MM.1S (cell line): ENCODE results near the gene USP49.
A peak's percentile ranks its signal among the peaks of the same experiment; 100 is the strongest.

Source experiments
- DNase-seq: peaks from one replicate; pipeline ENCODE4 v3.0.0-alpha.2; 2015
- H2AFZ ChIP-seq: fragments of 300-600 bp; sonication (generic); 2 replicates; pipeline ENCODE4 v1.6.0; 2016; ENCODE audit warnings: antibody characterized with exemption, low read length
- H3F3A ChIP-seq: fragments of 300-600 bp; sonication (generic); 2 replicates; pipeline ENCODE4 v1.6.1; 2016; ENCODE audit warnings: mild to moderate bottlenecking, antibody characterized with exemption, low read length, moderate library complexity, mixed read lengths; ENCODE audit not compliant: insufficient read depth
- H3K27ac ChIP-seq: fragments of 300-600 bp; sonication (generic); 2 replicates; pipeline ENCODE4 v1.5.1; 2016; ENCODE audit warnings: mild to moderate bottlenecking, low read length
- H3K27me3 ChIP-seq: fragments of 300-600 bp; sonication (generic); replicated peaks from 2 replicates; pipeline ENCODE4 v1.6.0; 2016; ENCODE audit warnings: low read length; ENCODE audit not compliant: insufficient read depth
- H3K36me3 ChIP-seq: fragments of 300-600 bp; sonication (generic); replicated peaks from 2 replicates; pipeline ENCODE4 v1.6.1; 2016; ENCODE audit warnings: mild to moderate bottlenecking, low read length, mixed read lengths; ENCODE audit not compliant: insufficient read depth
- H3K4me1 ChIP-seq: fragments of 300-600 bp; sonication (generic); 2 replicates; pipeline ENCODE4 v1.6.1; 2016; ENCODE audit warnings: low read length, mixed read lengths
- H3K4me2 ChIP-seq: fragments of 300-600 bp; sonication (generic); 2 replicates; pipeline ENCODE4 v1.6.0; 2016; ENCODE audit warnings: low read depth, low read length
- H3K4me3 ChIP-seq: fragments of 300-600 bp; sonication (generic); 2 replicates; pipeline ENCODE4 v1.5.1; 2016; ENCODE audit warnings: low read length, mixed read lengths
- H3K79me2 ChIP-seq: fragments of 300-600 bp; sonication (generic); 2 replicates; pipeline ENCODE4 v1.6.1; 2016; ENCODE audit warnings: mixed run types, low read length, mixed read lengths
- H3K9ac ChIP-seq: fragments of 300-600 bp; sonication (generic); 2 replicates; pipeline ENCODE4 v1.6.1; 2016; ENCODE audit warnings: low read length, mixed read lengths
- H3K9me2 ChIP-seq: fragments of 300-600 bp; sonication (generic); replicated peaks from 2 replicates; pipeline ENCODE4 v1.6.1; 2016; ENCODE audit warnings: mild to moderate bottlenecking, low read length, mixed read lengths; ENCODE audit not compliant: insufficient read depth
- H3K9me3 ChIP-seq: fragments of 300-600 bp; sonication (generic); replicated peaks from 2 replicates; pipeline ENCODE4 v1.6.1; 2016; ENCODE audit warnings: mild to moderate bottlenecking, low read length, mixed read lengths; ENCODE audit not compliant: insufficient read depth
- H4K20me1 ChIP-seq: fragments of 300-600 bp; sonication (generic); 2 replicates; pipeline ENCODE4 v1.6.1; 2016; ENCODE audit warnings: mild to moderate bottlenecking, low read length, moderate library complexity, mixed read lengths; ENCODE audit not compliant: insufficient read depth
- EZH2 ChIP-seq: fragments of 300-600 bp; sonication (generic); optimal IDR thresholded peaks from 2 replicates; pipeline ENCODE3; 2017; ENCODE audit warnings: low read depth, mild to moderate bottlenecking, antibody characterized with exemption, low read length, mixed read lengths
- EZH2phosphoT487 ChIP-seq: fragments of 300-600 bp; sonication (generic); IDR thresholded peaks from 2 replicates; pipeline ENCODE4 v1.6.1; 2018; ENCODE audit warnings: antibody characterized with exemption, low read length
- TF ChIP-seq, protein P1 (sequence below): fragments of 300-600 bp; sonication (generic); IDR thresholded peaks from 2 replicates; pipeline ENCODE4 v1.5.1; 2016; ENCODE audit warnings: antibody characterized with exemption, low read length, mixed read lengths

USP49 gene

DNA sequence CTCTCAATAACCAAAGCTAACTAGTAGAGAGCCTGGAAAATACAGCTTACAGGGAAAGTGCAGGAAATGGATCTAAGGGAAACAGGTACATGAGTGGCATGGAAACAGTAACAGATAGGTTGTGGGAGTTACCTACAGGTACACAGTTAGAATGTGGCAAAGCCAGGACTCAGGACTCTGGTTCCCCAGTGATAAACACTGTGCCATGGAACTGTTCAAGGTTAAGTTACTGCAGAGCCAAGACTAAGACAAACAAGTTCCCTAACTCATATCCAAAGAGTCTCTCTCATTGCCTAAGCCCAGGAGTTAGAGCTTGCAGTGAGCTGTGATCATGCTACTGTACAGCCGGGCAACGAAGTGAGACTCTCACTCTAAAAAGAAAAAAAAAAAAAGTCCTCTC lies 19.2 kb upstream of the USP49 start:
- no peak overlapping the region for H3K4me3 ChIP-seq
- H3F3A ChIP-seq = no peaks in the 10 kb centered on the region
- no peaks in the 10 kb centered on the region for H3K9me3 ChIP-seq
- no peaks in the 10 kb centered on the region for H3K27me3 ChIP-seq
- no peak for DNase-seq
- no peaks in the 10 kb centered on the region for H4K20me1 ChIP-seq
- TF ChIP-seq EZH2 (no peak), EZH2phosphoT487 (no peak)
- TF ChIP-seq, protein P1, sequence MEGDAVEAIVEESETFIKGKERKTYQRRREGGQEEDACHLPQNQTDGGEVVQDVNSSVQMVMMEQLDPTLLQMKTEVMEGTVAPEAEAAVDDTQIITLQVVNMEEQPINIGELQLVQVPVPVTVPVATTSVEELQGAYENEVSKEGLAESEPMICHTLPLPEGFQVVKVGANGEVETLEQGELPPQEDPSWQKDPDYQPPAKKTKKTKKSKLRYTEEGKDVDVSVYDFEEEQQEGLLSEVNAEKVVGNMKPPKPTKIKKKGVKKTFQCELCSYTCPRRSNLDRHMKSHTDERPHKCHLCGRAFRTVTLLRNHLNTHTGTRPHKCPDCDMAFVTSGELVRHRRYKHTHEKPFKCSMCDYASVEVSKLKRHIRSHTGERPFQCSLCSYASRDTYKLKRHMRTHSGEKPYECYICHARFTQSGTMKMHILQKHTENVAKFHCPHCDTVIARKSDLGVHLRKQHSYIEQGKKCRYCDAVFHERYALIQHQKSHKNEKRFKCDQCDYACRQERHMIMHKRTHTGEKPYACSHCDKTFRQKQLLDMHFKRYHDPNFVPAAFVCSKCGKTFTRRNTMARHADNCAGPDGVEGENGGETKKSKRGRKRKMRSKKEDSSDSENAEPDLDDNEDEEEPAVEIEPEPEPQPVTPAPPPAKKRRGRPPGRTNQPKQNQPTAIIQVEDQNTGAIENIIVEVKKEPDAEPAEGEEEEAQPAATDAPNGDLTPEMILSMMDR = no peak
- no peaks in the 10 kb centered on the region for H3K36me3 ChIP-seq
- no peaks in the 10 kb centered on the region for H3K9me2 ChIP-seq
- no peak overlapping the region for H3K4me2 ChIP-seq
- no peak overlapping the region for H3K27ac ChIP-seq
- H2AFZ ChIP-seq = no peak overlapping the region
- no peak overlapping the region for H3K9ac ChIP-seq
- H3K79me2 ChIP-seq = peaks cover 30% of the 10 kb centered on the region
- H3K4me1 ChIP-seq = peaks cover under 1% of the 10 kb centered on the region; the same call in 1 of the 2 replicates

DNA sequence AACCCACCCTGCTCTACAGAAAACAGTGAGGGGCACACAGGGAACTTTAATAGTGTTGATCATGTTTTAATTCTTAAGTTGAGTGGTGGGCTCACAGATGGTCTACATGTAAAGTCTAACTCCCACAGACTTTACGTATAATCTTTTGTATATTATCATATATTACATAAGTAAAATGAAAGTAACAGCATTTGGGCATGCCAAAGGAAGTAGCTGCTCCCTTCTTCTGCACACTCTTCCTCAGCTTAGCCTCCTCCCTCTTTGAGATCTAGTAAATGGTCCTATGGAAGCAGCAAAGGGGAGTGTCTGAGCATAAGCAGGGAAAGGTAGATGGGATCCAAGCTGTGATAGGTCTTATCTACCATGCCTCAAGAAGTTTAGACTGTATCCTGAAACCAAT lies 14.6 kb upstream of the USP49 start:
- Histone ChIP-seq H3K4me1 (peaks cover 10% of the 10 kb centered on the region), H3K9me2 (no peaks in the 10 kb centered on the region), H3K4me2 (no peak overlapping the region), H3F3A (peaks cover 3% of the 10 kb centered on the region; the same call in 1 of the 2 replicates), H3K36me3 (no peaks in the 10 kb centered on the region), H3K27ac (no peak overlapping the region), H4K20me1 (no peaks in the 10 kb centered on the region), H3K79me2 (peaks cover 16% of the 10 kb centered on the region), H2AFZ (no peak overlapping the region), H3K4me3 (no peak overlapping the region), H3K9me3 (no peaks in the 10 kb centered on the region), H3K9ac (no peak overlapping the region), H3K27me3 (no peaks in the 10 kb centered on the region)
- TF ChIP-seq, protein P1 = no peak
- TF ChIP-seq EZH2phosphoT487 (no peak), EZH2 (no peak)
- no peak for DNase-seq

DNA sequence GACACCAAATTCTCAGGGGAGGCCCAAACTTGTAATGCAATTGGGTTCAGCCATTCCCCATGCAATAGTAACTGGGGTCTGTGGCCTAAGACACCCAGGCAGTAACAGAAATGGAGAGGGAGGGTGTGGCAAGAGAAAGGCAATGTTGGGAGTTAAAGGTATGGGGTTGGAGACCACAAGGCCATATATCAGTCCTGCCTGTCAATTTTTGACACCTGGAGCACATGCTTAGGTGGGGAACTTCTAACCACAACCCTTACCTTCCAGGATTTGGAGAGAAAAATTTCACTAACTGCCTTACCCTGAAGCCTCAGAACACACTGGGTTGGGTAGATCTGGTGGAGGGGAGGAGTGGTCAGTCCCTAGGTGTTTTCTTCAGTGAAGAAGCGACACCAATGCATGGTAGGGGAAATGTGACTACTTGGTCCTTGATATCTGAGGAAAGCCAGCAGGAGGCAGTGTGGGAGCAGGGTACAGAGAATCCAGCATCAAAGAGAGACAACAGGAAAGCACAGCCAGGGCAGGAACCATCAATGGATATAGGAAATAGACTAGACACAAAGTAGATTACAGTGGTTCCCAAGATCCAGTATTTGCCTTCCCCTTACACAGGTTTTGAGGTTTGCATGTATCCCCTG lies 6.8 kb upstream of the USP49 start:
- Histone ChIP-seq H2AFZ (no peak overlapping the region), H3K9me2 (no peaks in the 10 kb centered on the region), H3K27ac (no peak overlapping the region), H3K9ac (no peak overlapping the region), H3K4me3 (no peak overlapping the region), H3F3A (peaks cover 3% of the 10 kb centered on the region; the same call in 1 of the 2 replicates), H3K36me3 (no peaks in the 10 kb centered on the region), H3K79me2 (no peaks in the 10 kb centered on the region), H3K4me2 (no peak overlapping the region), H4K20me1 (no peaks in the 10 kb centered on the region), H3K9me3 (no peaks in the 10 kb centered on the region), H3K4me1 (peaks cover 13% of the 10 kb centered on the region), H3K27me3 (no peaks in the 10 kb centered on the region)
- DNase-seq = no peak
- TF ChIP-seq, protein P1 = peak; percentile 17
- TF ChIP-seq EZH2 = no peak
